HEK293 (cell line): ENCODE data around the gene AGK.

ENCODE experiments used
- CTCF ChIA-PET: fragments of 350-600 bp; formaldehyde crosslinking; extraction: SDS; loops from one replicate; lab custom pipeline; 2021; ENCODE audit warnings: antibody characterized with exemption; lab: Yijun Ruan, JAX
- POLR2A ChIA-PET: fragments of 300-600 bp; formaldehyde crosslinking; extraction: SDS; loops from one replicate; lab custom pipeline; 2020; ENCODE audit warnings: antibody characterized with exemption, inconsistent platforms; lab: Yijun Ruan, JAX
- H3K27ac ChIP-seq: fragments of 200-500 bp; sonication (Bioruptor generic); 2 replicates; pipeline ENCODE4 v1.5.1; 2014; ENCODE audit warnings: low read depth, low read length, control low read depth, inconsistent platforms; ENCODE audit errors: extremely low read depth
- H3K36me3 ChIP-seq, 2 experiments: fragments of 200-500 bp in 1 of 2; sonication (Bioruptor generic) in 1 of 2; 1 replicate in 1 of 2; 2 replicates in 1 of 2; pipeline ENCODE4 v1.5.1; 2014 to 2017; ENCODE audit warnings: inconsistent platforms in 2 of 2, low read length in 2 of 2; ENCODE audit not compliant: control insufficient read depth in 2 of 2, insufficient read depth in 1 of 2
- H3K4me1 ChIP-seq: fragments of 200-500 bp; sonication (Bioruptor generic); 2 replicates; pipeline ENCODE4 v1.5.1; 2014; ENCODE audit warnings: mild to moderate bottlenecking, low read length, inconsistent platforms; ENCODE audit not compliant: control insufficient read depth, insufficient read depth
- H3K4me3 ChIP-seq: 2 replicates; pipeline ENCODE4 v1.5.1; 2011; ENCODE audit warnings: low read depth, mild to moderate bottlenecking, control low read depth, low read length, moderate library complexity
- H3K9me3 ChIP-seq: fragments of 200-500 bp; sonication (Bioruptor generic); 2 replicates; pipeline ENCODE4 v1.5.1; 2014; ENCODE audit warnings: low read depth, low read length, inconsistent platforms; ENCODE audit not compliant: control insufficient read depth, insufficient read depth
- ELK4 ChIP-seq: IDR thresholded peaks from 2 replicates; pipeline ENCODE4 v1.6.1; 2011; ENCODE audit warnings: mild to moderate bottlenecking, low read depth, low read length, borderline replicate concordance
- KLF16 ChIP-seq: fragments of 450-650 bp; formaldehyde crosslinking; IDR thresholded peaks from 2 replicates; pipeline ENCODE4 v1.5.1; 2017; ENCODE audit warnings: missing biosample characterization, missing genetic modification characterization
- PRDM4 ChIP-seq: fragments of 450-650 bp; formaldehyde crosslinking; IDR thresholded peaks from 2 replicates; pipeline ENCODE4 v1.5.1; 2017; ENCODE audit warnings: missing biosample characterization, missing genetic modification characterization
- RBAK ChIP-seq: fragments of 450-650 bp; formaldehyde crosslinking; IDR thresholded peaks from 2 replicates; pipeline ENCODE4 v1.5.1; 2016; ENCODE audit warnings: missing biosample characterization, missing genetic modification characterization
- REST ChIP-seq: fragments of 450-650 bp; formaldehyde crosslinking; IDR thresholded peaks from 2 replicates; pipeline ENCODE4 v1.5.1; 2016; ENCODE audit warnings: missing biosample characterization, missing genetic modification characterization
- ZBTB21 ChIP-seq: fragments of 450-650 bp; formaldehyde crosslinking; IDR thresholded peaks from 2 replicates; pipeline ENCODE4 v1.5.1; 2017; ENCODE audit warnings: missing biosample characterization, missing genetic modification characterization
- ZBTB49 ChIP-seq: fragments of 450-650 bp; formaldehyde crosslinking; IDR thresholded peaks from 2 replicates; pipeline ENCODE4 v1.5.1; 2016; ENCODE audit warnings: missing biosample characterization, missing genetic modification characterization, low read depth
- ZNF155 ChIP-seq: fragments of 450-650 bp; formaldehyde crosslinking; IDR thresholded peaks from 2 replicates; pipeline ENCODE4 v1.5.1; 2016; ENCODE audit warnings: missing biosample characterization, missing genetic modification characterization
- ZNF157 ChIP-seq: fragments of 450-650 bp; formaldehyde crosslinking; IDR thresholded peaks from 2 replicates; pipeline ENCODE4 v1.5.1; 2016; ENCODE audit warnings: missing biosample characterization, missing genetic modification characterization
- ZNF214 ChIP-seq: fragments of 450-650 bp; formaldehyde crosslinking; IDR thresholded peaks from 2 replicates; pipeline ENCODE4 v1.5.1; 2017; ENCODE audit warnings: missing biosample characterization, mild to moderate bottlenecking, missing genetic modification characterization, borderline replicate concordance
- ZNF23 ChIP-seq: fragments of 450-650 bp; formaldehyde crosslinking; IDR thresholded peaks from 2 replicates; pipeline ENCODE4 v1.5.1; 2016; ENCODE audit warnings: missing biosample characterization, missing genetic modification characterization, borderline replicate concordance
- ZNF449 ChIP-seq: fragments of 450-650 bp; formaldehyde crosslinking; IDR thresholded peaks from 2 replicates; pipeline ENCODE4 v1.5.1; 2017; ENCODE audit warnings: missing biosample characterization, mild to moderate bottlenecking, missing genetic modification characterization, moderate library complexity
- ZNF645 ChIP-seq: fragments of 450-650 bp; formaldehyde crosslinking; IDR thresholded peaks from 2 replicates; pipeline ENCODE4; 2016; ENCODE audit warnings: missing biosample characterization, missing genetic modification characterization
- ZNF707 ChIP-seq: fragments of 450-650 bp; formaldehyde crosslinking; IDR thresholded peaks from 2 replicates; pipeline ENCODE4 v1.5.1; 2016; ENCODE audit warnings: missing biosample characterization, missing genetic modification characterization
- ZNF768 ChIP-seq: fragments of 450-650 bp; formaldehyde crosslinking; IDR thresholded peaks from 2 replicates; pipeline ENCODE4 v1.5.1; 2018; ENCODE audit warnings: missing biosample characterization, mild to moderate bottlenecking, missing genetic modification characterization

Gene AGK

GRCh38 chr7:141600168-141601006, 49.2 kb downstream of the AGK start:
- Histone ChIP-seq H3K4me1 (no peaks in the 10 kb centered on the region), H3K4me3 (no peak overlapping the region), H3K36me3 (peaks cover 0 to 49% of the 10 kb centered on the region in 2 experiments), H3K9me3 (no peaks in the 10 kb centered on the region), H3K27ac (no peak overlapping the region)
- no peak for TF ChIP-seq PRDM4
- TF ChIP-seq ZNF645 = no peak
- no peak for TF ChIP-seq ZNF214 (tag by site-specific recombination)
- TF ChIP-seq ZBTB49 (tag by site-specific recombination) = no peak
- TF ChIP-seq ZBTB21 (tag by site-specific recombination) = no peak
- no peak for TF ChIP-seq ELK4
- TF ChIP-seq ZNF23 = no peak
- ChIA-PET POLR2A (no interaction called here), CTCF (no interaction called here)

- Histone ChIP-seq H3K36me3 (peaks cover 4 to 52% of the 10 kb centered on the region in 2 experiments; a peak in 2 of 3 replicates), H3K4me1 (no peaks in the 10 kb centered on the region), H3K4me3 (no peak overlapping the region), H3K27ac (no peak overlapping the region)
- TF ChIP-seq KLF16 (tag by site-specific recombination) (no peak), ZNF155 (tag by site-specific recombination) (no peak), ZNF449 (tag by site-specific recombination) (no peak), ZNF157 (tag by site-specific recombination) (no peak), ZNF768 (tag by site-specific recombination) (no peak), ZNF707 (tag by site-specific recombination) (no peak), RBAK (tag by site-specific recombination) (no peak), REST (tag by site-specific recombination) (no peak)
- TF ChIP-seq, all 188 proteins: peak for 0
- no peaks in the 10 kb centered on the region for H3K9me3 ChIP-seq
- ChIA-PET CTCF (no interaction called here), POLR2A (no interaction called here)
These were observed 58.4 kb downstream of the AGK start for GRCh38 chr7:141609576-141609975.
